GM10266 (cell line): ENCODE results near the gene TCF12.
"Not testable (repeated sequence)": the region's sequence is repeated elsewhere in the genome, so short reads cannot be mapped to it uniquely, and the experiment has no call there.

Experiments used
- DNase-seq: peaks from one replicate; pipeline ENCODE4 v3.0.0; 2012; ENCODE audit errors: extremely low spot score
- TF ChIP-seq, protein P1 (sequence below): IDR thresholded peaks from 2 replicates; pipeline ENCODE4 v1.5.1; 2012; ENCODE audit warnings: mild to moderate bottlenecking, low read depth; ENCODE audit not compliant: control insufficient read depth, insufficient read depth; ENCODE audit errors: missing control alignments

Gene TCF12

DNA sequence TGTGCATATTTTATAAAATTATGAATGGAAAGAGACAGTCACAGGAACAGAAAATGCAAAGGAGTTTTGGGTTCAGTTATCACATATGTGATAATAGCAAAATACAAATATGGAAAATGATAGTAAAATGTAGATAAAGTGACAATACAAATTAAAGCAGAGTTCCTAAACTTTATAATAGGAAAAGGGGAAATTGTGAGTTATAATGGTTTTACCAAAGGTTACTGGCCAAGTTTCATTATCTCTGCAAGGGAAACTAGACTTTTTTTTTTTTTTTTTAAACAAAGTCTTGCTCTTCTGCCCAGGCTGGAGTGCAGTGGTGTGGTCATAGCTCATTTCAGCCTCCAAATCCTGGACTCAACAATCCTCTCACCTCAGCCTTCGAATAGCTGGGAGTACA lies 229.2 kb downstream of the TCF12 start:
- no peak for DNase-seq
- TF ChIP-seq, protein P1, sequence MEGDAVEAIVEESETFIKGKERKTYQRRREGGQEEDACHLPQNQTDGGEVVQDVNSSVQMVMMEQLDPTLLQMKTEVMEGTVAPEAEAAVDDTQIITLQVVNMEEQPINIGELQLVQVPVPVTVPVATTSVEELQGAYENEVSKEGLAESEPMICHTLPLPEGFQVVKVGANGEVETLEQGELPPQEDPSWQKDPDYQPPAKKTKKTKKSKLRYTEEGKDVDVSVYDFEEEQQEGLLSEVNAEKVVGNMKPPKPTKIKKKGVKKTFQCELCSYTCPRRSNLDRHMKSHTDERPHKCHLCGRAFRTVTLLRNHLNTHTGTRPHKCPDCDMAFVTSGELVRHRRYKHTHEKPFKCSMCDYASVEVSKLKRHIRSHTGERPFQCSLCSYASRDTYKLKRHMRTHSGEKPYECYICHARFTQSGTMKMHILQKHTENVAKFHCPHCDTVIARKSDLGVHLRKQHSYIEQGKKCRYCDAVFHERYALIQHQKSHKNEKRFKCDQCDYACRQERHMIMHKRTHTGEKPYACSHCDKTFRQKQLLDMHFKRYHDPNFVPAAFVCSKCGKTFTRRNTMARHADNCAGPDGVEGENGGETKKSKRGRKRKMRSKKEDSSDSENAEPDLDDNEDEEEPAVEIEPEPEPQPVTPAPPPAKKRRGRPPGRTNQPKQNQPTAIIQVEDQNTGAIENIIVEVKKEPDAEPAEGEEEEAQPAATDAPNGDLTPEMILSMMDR, result no peak

DNA sequence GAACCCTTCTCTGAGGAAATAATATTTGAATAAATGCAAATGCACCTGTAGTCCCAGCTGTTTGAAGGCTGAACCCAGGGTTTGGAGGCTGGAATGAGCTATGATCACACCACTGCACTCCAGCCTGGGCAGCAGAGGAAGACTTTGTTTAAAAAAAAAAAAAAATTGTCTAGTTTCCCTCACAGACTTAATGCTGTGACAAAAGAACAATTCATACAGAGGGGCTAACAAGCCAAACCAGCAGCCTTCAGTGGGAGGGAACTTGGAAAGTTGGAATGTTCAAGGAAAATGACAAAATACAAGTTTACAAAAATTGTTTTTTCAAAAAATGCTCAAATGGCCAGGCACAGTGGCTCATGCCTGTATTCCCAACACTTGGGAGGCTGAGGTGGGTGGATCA lies 229.8 kb downstream of the TCF12 start:
- TF ChIP-seq, protein P1, result no peak
- DNase-seq, result no peak

DNA sequence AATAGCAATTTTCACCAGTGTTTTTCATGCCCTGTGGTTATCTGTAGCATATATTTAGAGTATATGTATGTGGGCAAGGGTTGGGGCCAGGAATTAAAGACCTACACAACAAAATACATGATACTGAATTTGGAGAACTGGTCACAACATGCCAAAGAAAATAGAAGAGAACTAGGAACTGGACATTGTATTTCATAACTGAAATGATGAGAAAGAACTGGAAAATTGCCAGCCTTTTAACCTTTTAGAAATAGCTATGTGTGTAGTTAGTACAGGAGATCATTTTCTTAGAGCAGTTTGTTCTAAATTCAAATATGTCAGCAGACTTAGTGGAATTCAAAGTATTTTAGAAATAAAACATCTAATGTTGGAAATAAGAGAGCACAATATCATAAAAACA lies 230.8 kb downstream of the TCF12 start:
- DNase-seq, result no peak
- TF ChIP-seq, protein P1, result no peak

DNA sequence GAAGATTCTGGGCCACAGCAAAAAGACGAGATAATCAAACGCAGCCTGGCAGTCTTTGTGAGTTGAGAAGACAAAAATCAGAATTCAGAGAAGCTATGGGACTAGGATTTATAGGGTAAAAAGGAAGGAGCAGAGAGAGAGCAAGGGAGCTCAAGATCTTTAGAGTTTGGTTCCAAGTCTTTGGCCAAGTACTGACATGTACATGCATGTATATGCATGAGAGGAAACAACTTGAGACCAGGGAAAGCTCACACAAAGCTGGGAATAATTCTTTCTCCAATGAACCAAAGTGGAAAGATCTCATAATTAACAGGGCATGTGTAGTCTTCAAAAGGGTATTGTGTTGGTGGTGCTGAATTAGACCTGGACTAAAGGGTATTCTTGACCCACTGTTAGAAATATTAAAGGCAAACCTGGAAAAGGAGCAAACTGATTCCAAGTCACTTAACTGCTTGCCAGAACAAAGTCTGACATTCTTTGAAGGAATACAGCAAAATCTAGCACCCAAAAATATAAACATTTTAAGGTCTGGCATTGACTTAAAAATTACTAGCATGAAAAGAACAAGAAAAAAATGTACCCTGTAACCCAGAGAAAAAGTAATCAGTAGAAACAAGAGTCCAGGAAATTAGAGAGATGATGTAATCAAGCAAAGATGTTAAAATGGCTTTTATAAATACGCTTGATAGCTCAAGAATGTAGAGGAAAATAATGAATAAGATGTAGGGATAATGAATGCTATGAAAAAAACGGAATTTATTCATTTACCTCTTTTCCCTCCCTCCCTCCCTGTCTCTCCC lies 231.8 kb downstream of the TCF12 start:
- DNase-seq, result no peak
- TF ChIP-seq, protein P1, result no peak

DNA sequence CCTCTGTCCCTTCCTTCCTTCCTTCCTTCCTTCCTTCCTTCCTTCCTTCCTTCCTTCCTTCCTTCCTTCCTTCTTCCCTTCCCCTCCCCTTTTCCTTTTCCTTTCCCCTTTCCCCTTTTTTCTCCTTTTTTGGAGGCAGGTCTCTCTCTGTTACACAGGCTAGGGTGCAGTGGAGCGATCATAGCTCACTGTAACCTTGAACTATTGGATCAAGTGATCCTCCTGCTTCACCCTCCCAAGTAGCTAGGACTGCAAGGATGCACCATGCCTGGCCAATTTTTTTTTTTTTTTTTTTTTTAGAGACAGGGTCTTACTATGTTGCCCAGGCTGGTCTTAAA lies 232.4 kb downstream of the TCF12 start:
- not testable (repeated sequence) for DNase-seq

DNA sequence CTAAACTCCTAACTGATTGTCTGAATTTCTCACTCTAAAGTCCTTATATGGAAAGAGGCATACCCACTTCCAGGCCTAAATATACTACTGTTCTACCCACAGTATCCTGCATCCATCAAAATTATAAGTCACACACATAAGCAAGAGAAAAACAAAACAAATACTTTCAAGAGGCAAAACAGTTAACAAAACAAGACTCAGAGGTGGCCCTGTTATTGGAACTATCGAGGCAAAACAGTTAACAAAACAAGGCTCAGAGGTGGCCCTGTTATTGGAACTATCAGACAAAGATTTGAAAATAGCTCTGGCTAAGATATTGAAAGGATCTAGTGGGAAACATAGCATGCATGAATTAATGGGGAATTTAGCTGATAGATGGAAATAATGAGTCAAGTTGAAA lies 233.7 kb downstream of the TCF12 start:
- TF ChIP-seq, protein P1, result no peak
- no peak for DNase-seq

DNA sequence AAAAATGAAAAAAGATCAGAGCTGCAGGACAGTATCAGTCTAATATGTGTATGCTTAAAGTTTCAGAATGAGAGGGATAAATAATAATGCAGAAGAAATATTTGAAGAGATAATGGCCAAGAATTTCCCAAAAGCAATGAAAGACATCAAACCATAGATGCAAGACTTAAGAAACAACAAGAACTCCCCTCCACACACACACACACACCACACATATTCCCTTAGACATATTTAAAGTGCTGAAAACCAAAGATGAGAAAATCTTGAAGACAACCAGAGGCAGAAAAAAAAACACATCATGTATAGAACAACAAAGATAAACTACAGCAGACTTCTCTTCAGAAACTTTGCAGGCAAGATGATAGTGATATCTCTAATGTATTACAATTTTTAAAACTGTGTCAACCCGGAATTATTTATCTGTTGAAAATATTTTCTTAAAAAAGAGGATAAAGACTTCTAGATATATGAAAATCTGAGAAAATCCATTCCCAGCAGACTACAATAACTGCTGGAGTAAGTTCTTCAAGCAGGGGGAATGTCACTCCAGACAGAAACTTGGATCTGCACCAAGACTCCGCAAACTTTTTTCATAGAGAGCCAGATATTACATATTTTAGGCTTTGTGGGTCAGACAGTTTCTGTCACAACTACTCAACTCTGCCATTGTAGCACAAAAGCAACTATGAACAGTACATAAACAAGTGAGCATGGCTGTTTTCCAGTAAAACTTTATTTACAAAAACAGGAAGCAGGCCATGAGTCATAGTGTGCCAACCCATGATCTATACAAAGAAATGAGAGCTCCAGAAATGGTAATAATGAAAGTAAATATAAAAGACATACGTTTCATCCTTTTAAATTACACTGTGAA lies 234.5 kb downstream of the TCF12 start:
- no peak for DNase-seq
- TF ChIP-seq, protein P1, result no peak
